H1 (cell line): ENCODE data around the gene MMAB.

ENCODE experiments used
- ATF3 ChIP-seq: IDR thresholded peaks from 2 replicates; pipeline ENCODE4 v1.6.1; 2011; ENCODE audit warnings: low read depth, mild to moderate bottlenecking, low read length; ENCODE audit not compliant: insufficient read depth
- BRCA1 ChIP-seq: IDR thresholded peaks from 2 replicates; pipeline ENCODE4 v1.6.1; 2012; ENCODE audit warnings: low read depth, low read length, improper control_type of control experiment
- CEBPB ChIP-seq: IDR thresholded peaks from 2 replicates; pipeline ENCODE4 v1.6.1; 2012; ENCODE audit warnings: low read depth, low read length
- CTCF ChIP-seq, 3 experiments: IDR thresholded peaks; 1 replicate in 2 of 3; 2 replicates in 1 of 3; pipeline versions ENCODE4 v1.5.1 to v1.6.1; 2011; ENCODE audit warnings: low read length in 3 of 3, mild to moderate bottlenecking in 3 of 3, inconsistent platforms in 2 of 3, low read depth in 1 of 3, moderate library complexity in 1 of 3; ENCODE audit not compliant: insufficient read depth in 1 of 3; ENCODE audit errors: control extremely low read depth in 1 of 3
- EZH2 ChIP-seq: fragments of 200-600 bp; sonication (generic); IDR thresholded peaks from 2 replicates; pipeline ENCODE4 v1.7.1; 2012; ENCODE audit warnings: low read depth, mild to moderate bottlenecking, moderate library complexity, low read length, inconsistent platforms; ENCODE audit not compliant: severe bottlenecking
- GTF2F1 ChIP-seq: IDR thresholded peaks from 2 replicates; pipeline ENCODE4 v1.6.1; 2012; ENCODE audit warnings: low read depth, low read length, improper control_type of control experiment, borderline replicate concordance
- POLR2A ChIP-seq, 2 experiments: IDR thresholded peaks; 1 replicate in 1 of 2; 2 replicates in 1 of 2; pipeline ENCODE4 v1.6.1; 2011; ENCODE audit warnings: low read depth in 2 of 2, low read length in 2 of 2, mild to moderate bottlenecking in 2 of 2; ENCODE audit errors: control extremely low read depth in 1 of 2
- RNF2 ChIP-seq: fragments of 200-900, 300-1000 bp; sonication (generic); IDR thresholded peaks from 2 replicates; pipeline ENCODE4 v1.7.1; 2016; ENCODE audit warnings: borderline replicate concordance, low read depth, mild to moderate bottlenecking, antibody characterized with exemption, low read length; ENCODE audit not compliant: poor library complexity, severe bottlenecking; ENCODE audit errors: missing control alignments
- TBP ChIP-seq: IDR thresholded peaks from 2 replicates; pipeline ENCODE4 v1.6.1; 2011; ENCODE audit warnings: low read depth, low read length, improper control_type of control experiment
- YY1 ChIP-seq: IDR thresholded peaks from 2 replicates; pipeline ENCODE4 v1.6.1; 2011; ENCODE audit warnings: low read depth, mild to moderate bottlenecking, low read length

GRCh38 chr12:109595321-109595902 is 22.1 kb upstream of the MMAB start:
- TF ChIP-seq CEBPB (no peak), ATF3 (no peak), POLR2A (IDR thresholded peaks at IDR 0.05; ENCODE audit: control extremely low read depth in 1 of 2, low read depth in 2 of 2, low read length in 2 of 2) (no peak), EZH2 (no peak), CTCF (IDR thresholded peaks at IDR 0.05; ENCODE audit: control extremely low read depth in 1 of 3, insufficient read depth in 1 of 3, low read depth in 1 of 3, low read length in 3 of 3) (no peak), YY1 (no peak), RNF2 (no peak), GTF2F1 (no peak), BRCA1 (no peak), TBP (no peak)
